MCF 10A (cell line): ENCODE measurements around the gene NARS2. TPM values are rescaled to one million over a fixed set of nuclear protein-coding genes. Genes with fewer than 3 reads are reported as not detected.

Source experiments
- BruUV-seq: library from RNA; stranded (reverse); fragments of 400-500 nt; replicated peaks from 2 replicates; lab custom pipeline; 2021; lab: Mats Ljungman, UMichigan
- CTCF ChIA-PET: fragments of 300-600 bp; sonication (Branson Sonifier 250); formaldehyde crosslinking; extraction: SDS; loops from one replicate; lab custom pipeline; 2021; ENCODE audit warnings: antibody characterized with exemption, inconsistent platforms; lab: Yijun Ruan, JAX
- POLR2A ChIA-PET: fragments of 300-600, 350-650 bp; sonication (Branson Sonifier 250); formaldehyde crosslinking; extraction: SDS; loops from one replicate; lab custom pipeline; 2020; ENCODE audit warnings: antibody characterized with exemption, inconsistent platforms; lab: Yijun Ruan, JAX
- DNase-seq: peaks from one replicate; pipeline ENCODE4 v3.0.0-alpha.2; 2018; ENCODE audit not compliant: unreplicated experiment
- H3K27ac Mint-ChIP-seq: one replicate; pipeline ENCODE4 v1.8.0; 2022; ENCODE audit warnings: mild to moderate bottlenecking, low read depth, mixed read lengths; ENCODE audit not compliant: unreplicated experiment
- H3K27me3 Mint-ChIP-seq: one replicate; pipeline ENCODE4 v1.8.0; 2022; ENCODE audit warnings: mixed read lengths; ENCODE audit not compliant: insufficient read depth, unreplicated experiment
- H3K36me3 Mint-ChIP-seq: one replicate; pipeline ENCODE4 v1.8.0; 2022; ENCODE audit warnings: mild to moderate bottlenecking, moderate library complexity, mixed read lengths; ENCODE audit not compliant: insufficient read depth, unreplicated experiment
- H3K4me1 Mint-ChIP-seq: one replicate; pipeline ENCODE4 v1.8.0; 2022; ENCODE audit warnings: mixed read lengths; ENCODE audit not compliant: insufficient read depth, unreplicated experiment
- H3K4me3 Mint-ChIP-seq: one replicate; pipeline ENCODE4 v1.8.0; 2022; ENCODE audit warnings: mild to moderate bottlenecking, moderate library complexity, mixed read lengths; ENCODE audit not compliant: unreplicated experiment
- H3K9me3 Mint-ChIP-seq: one replicate; pipeline ENCODE4 v1.8.0; 2022; ENCODE audit warnings: mixed read lengths; ENCODE audit not compliant: unreplicated experiment
- intact Hi-C: fragments of 100-400 bp; cut with micrococcal nuclease; formaldehyde crosslinking; loops from 2 replicates; pipeline ENCODE4 v1.14.1; 2022
- total RNA-seq: library from RNA; stranded (reverse); gene quantifications from 2 replicates; pipeline ENCODE4 v1.2.3, GENCODE V29; 2022
- TF ChIP-seq, protein P1 (sequence below): fragments of 200-600 bp; IDR thresholded peaks from one replicate; pipeline ENCODE4 v1.8.0; 2022; ENCODE audit warnings: antibody characterized with exemption, mild to moderate bottlenecking; ENCODE audit not compliant: unreplicated experiment

Gene NARS2
- total RNA-seq, 1 experiment from 2014 or later: 24.6 TPM

DNA sequence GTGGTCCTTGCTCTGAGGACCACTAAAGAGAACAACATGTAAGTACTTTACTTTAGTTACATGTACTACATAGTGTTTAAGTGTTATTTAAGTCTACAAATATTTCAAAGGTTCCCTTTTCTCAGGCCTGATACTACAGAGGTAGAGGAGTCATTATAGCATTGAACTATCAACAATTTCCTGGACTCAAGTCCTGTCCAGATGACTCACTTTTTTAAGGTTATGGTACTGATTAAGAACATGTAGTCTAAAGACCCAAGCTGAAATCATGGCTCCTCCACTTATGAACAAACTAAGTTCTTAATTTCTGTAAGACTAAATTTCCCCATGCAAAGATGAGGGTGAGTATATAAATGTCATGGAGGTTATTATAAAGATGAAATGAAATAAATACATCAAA, 74.7 kb downstream of the NARS2 start:
- no peak for DNase-seq
- Mint-ChIP-seq H3K27ac (no peak overlapping the region), H3K4me3 (no peak overlapping the region), H3K9me3 (no peaks in the 10 kb centered on the region), H3K36me3 (peaks cover 6% of the 10 kb centered on the region), H3K4me1 (no peaks in the 10 kb centered on the region), H3K27me3 (no peaks in the 10 kb centered on the region)
- BruUV-seq: no TSS peak
- TF ChIP-seq, protein P1, sequence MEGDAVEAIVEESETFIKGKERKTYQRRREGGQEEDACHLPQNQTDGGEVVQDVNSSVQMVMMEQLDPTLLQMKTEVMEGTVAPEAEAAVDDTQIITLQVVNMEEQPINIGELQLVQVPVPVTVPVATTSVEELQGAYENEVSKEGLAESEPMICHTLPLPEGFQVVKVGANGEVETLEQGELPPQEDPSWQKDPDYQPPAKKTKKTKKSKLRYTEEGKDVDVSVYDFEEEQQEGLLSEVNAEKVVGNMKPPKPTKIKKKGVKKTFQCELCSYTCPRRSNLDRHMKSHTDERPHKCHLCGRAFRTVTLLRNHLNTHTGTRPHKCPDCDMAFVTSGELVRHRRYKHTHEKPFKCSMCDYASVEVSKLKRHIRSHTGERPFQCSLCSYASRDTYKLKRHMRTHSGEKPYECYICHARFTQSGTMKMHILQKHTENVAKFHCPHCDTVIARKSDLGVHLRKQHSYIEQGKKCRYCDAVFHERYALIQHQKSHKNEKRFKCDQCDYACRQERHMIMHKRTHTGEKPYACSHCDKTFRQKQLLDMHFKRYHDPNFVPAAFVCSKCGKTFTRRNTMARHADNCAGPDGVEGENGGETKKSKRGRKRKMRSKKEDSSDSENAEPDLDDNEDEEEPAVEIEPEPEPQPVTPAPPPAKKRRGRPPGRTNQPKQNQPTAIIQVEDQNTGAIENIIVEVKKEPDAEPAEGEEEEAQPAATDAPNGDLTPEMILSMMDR: no peak
- ChIA-PET CTCF (no interaction called here), POLR2A (no interaction called here)
- intact Hi-C loops: no loop called here

DNA sequence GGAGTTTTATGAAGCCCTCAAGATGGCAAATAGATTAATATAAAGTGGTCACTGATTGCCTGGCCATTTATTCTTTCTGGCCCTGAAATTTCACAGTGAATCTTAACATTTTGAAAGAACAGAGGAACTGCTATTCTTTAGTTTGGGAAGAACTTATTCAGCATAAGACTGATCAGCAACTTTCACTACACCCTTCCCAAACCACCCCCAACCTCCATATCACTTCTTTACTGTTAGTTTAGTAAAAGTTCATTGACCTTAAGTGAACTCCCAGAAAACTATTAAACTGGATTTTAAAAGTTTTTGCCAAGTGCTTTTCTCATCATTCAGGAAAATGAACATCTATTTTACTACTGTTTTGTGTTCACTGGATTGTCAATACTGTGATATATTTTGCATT, 77.4 kb downstream of the NARS2 start:
- Mint-ChIP-seq H3K27ac (no peak overlapping the region), H3K36me3 (no peaks in the 10 kb centered on the region), H3K4me3 (no peak overlapping the region), H3K27me3 (no peaks in the 10 kb centered on the region), H3K9me3 (no peaks in the 10 kb centered on the region), H3K4me1 (no peaks in the 10 kb centered on the region)
- BruUV-seq: no TSS peak
- TF ChIP-seq, protein P1: no peak
- CTCF ChIA-PET: interaction anchor here (0.6 to 0.9 kb wide), 2 partner anchors 20 to 67 kb away, joined by 3 read pairs; no protein-coding TSS in a partner anchor
- POLR2A ChIA-PET: no interaction called here
- no peak for DNase-seq
- intact Hi-C loops: no loop called here

DNA sequence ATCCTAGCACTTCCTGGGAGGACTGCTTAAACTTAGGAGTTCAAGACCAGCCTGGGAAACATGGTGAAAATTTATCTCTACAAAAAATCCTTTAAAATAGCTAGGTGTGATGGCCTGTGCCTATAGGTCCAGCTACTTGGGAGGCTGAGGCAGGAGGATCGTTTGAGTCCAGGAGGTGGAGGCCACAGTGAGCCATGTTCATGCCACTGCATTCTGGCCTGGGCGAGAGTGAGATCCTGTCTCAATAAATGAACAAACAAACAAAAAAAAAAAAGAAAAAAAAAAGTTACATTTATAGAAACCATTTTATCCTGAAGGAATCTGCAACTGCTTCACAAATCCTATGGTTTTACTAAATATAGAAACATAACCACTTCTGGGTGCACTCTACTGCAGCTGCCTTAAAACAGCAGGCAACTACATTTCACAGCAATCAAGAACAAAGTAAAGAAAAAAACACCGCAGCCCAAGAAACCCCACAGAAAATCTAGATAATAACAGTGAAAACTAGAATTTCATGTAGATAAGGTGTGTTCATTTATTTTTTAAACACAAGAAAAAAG, 81.2 kb downstream of the NARS2 start:
- H3K36me3 Mint-ChIP-seq: peaks cover 8% of the 10 kb centered on the region
- TF ChIP-seq, protein P1: no peak
- CTCF ChIA-PET: interaction anchor here (0.8 to 1.6 kb wide), 3 partner anchors 10 to 71 kb away, joined by 3 to 5 read pairs (median 3); no protein-coding TSS in a partner anchor
- no peaks in the 10 kb centered on the region for H3K9me3 Mint-ChIP-seq
- H3K4me3 Mint-ChIP-seq: no peak overlapping the region
- intact Hi-C loops: no loop called here
- POLR2A ChIA-PET: interaction anchor here (1.4 kb wide), 1 partner anchor 11 kb away, joined by 4 read pairs; no protein-coding TSS in a partner anchor
- no peaks in the 10 kb centered on the region for H3K27me3 Mint-ChIP-seq
- DNase-seq: no peak
- no TSS peak for BruUV-seq
- no peak overlapping the region for H3K27ac Mint-ChIP-seq
- no peaks in the 10 kb centered on the region for H3K4me1 Mint-ChIP-seq

DNA sequence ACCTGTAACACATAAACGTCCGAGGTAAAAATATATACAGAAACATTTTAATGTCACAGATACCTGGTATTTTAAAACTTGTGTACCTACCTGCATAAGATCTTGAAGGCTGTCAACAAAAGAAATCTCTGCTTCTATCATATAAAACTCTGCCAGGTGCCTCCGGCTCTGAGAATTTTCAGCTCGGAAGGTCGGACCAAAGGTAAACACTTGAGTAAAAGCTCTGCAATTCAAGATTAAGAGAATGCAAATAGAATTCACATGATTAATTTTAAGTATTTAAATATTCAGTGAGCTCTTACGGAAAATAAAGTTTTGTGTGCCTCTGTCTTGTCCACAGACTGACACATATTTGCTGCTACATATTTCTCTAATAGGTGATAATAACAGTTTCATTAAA, 81.7 kb downstream of the NARS2 start:
- Mint-ChIP-seq H3K27me3 (no peaks in the 10 kb centered on the region), H3K4me1 (no peaks in the 10 kb centered on the region), H3K27ac (no peak overlapping the region), H3K36me3 (peaks cover 8% of the 10 kb centered on the region), H3K4me3 (no peak overlapping the region), H3K9me3 (no peaks in the 10 kb centered on the region)
- CTCF ChIA-PET: interaction anchor here (1.6 kb wide), 1 partner anchor 10 kb away, joined by 3 read pairs; no protein-coding TSS in a partner anchor
- POLR2A ChIA-PET: interaction anchor here (1.4 kb wide), 1 partner anchor 11 kb away, joined by 4 read pairs; no protein-coding TSS in a partner anchor
- TF ChIP-seq, protein P1: no peak
- no peak for DNase-seq
- BruUV-seq: no TSS peak
- intact Hi-C loops: no loop called here
